ENCODE data around the gene GMIP.

GMIP gene

GRCh38 chr19:19636573-19637185 is 6.8 kb downstream of the GMIP start:
- Histone ChIP-seq H3K36me3 (ENCODE audit: control insufficient read depth, insufficient read depth, low read length) (no peaks in the 10 kb centered on the region), H3K27ac (peak overlapping the region; percentile 56), H3K4me3 (ENCODE audit: low read depth, low read length) (no peak overlapping the region), H3K9ac (no peak overlapping the region), H3K4me2 (ENCODE audit: low read length) (peak overlapping the region; percentile 31), H3K9me3 (ENCODE audit: control insufficient read depth, low read length) (no peaks in the 10 kb centered on the region), H3K4me1 (peaks cover 9% of the 10 kb centered on the region), H2AFZ (peak overlapping the region; percentile 90), H3K79me2 (no peaks in the 10 kb centered on the region), H3K27me3 (ENCODE audit: control insufficient read depth, insufficient read depth, low read length) (no peaks in the 10 kb centered on the region)
- no peak for TF ChIP-seq CTCF (IDR thresholded peaks at IDR 0.05)

- Histone ChIP-seq H3K4me3 (ENCODE audit: low read depth, low read length) (no peak overlapping the region), H3K9me3 (ENCODE audit: control insufficient read depth, low read length) (no peaks in the 10 kb centered on the region), H2AFZ (no peak overlapping the region), H3K36me3 (ENCODE audit: control insufficient read depth, insufficient read depth, low read length) (no peaks in the 10 kb centered on the region), H3K27ac (no peak overlapping the region), H3K79me2 (no peaks in the 10 kb centered on the region), H3K4me2 (ENCODE audit: low read length) (no peak overlapping the region), H3K27me3 (ENCODE audit: control insufficient read depth, insufficient read depth, low read length) (no peaks in the 10 kb centered on the region), H3K4me1 (peaks cover 9% of the 10 kb centered on the region), H3K9ac (no peak overlapping the region)
- no peak for TF ChIP-seq CTCF (IDR thresholded peaks at IDR 0.05)
These were observed 8.1 kb downstream of the GMIP start for GRCh38 chr19:19635313-19635702.

GRCh38 chr19:19634516-19635312 is 8.7 kb downstream of the GMIP start:
- Histone ChIP-seq H3K27me3 (ENCODE audit: control insufficient read depth, insufficient read depth, low read length) (no peaks in the 10 kb centered on the region), H2AFZ (no peak overlapping the region), H3K4me3 (ENCODE audit: low read depth, low read length) (no peak overlapping the region), H3K4me2 (ENCODE audit: low read length) (no peak overlapping the region), H3K9me3 (ENCODE audit: control insufficient read depth, low read length) (no peaks in the 10 kb centered on the region), H3K4me1 (peaks cover 9% of the 10 kb centered on the region), H3K27ac (no peak overlapping the region), H3K9ac (no peak overlapping the region), H3K36me3 (ENCODE audit: control insufficient read depth, insufficient read depth, low read length) (no peaks in the 10 kb centered on the region), H3K79me2 (no peaks in the 10 kb centered on the region)
- TF ChIP-seq CTCF (IDR thresholded peaks at IDR 0.05): no peak

- no peak overlapping the region for H3K27ac ChIP-seq
- TF ChIP-seq CTCF (IDR thresholded peaks at IDR 0.05): no peak
- H3K9me3 ChIP-seq (ENCODE audit: control insufficient read depth, low read length): no peaks in the 10 kb centered on the region
- no peak overlapping the region for H3K4me3 ChIP-seq (ENCODE audit: low read depth, low read length)
- peaks cover 9% of the 10 kb centered on the region for H3K4me1 ChIP-seq
- no peak overlapping the region for H2AFZ ChIP-seq
- H3K27me3 ChIP-seq (ENCODE audit: control insufficient read depth, insufficient read depth, low read length): no peaks in the 10 kb centered on the region
- H3K79me2 ChIP-seq: no peaks in the 10 kb centered on the region
- no peaks in the 10 kb centered on the region for H3K36me3 ChIP-seq (ENCODE audit: control insufficient read depth, insufficient read depth, low read length)
- no peak overlapping the region for H3K4me2 ChIP-seq (ENCODE audit: low read length)
- H3K9ac ChIP-seq: no peak overlapping the region
These were observed 9.5 kb downstream of the GMIP start for GRCh38 chr19:19633711-19634515.

All from parathyroid adenoma (tissue), 2 donors.